Gastrocnemius medialis (tissue), 4 donors: Measurements from ENCODE around the gene BMP7.

Experiments
- POLR2A ChIP-seq, 2 donors: fragments of 450-650 bp; IDR thresholded peaks; one replicate each; pipeline ENCODE4 v1.6.1; 2017; ENCODE audit warnings: antibody characterized with exemption in 2 of 2, mild to moderate bottlenecking in 2 of 2, moderate library complexity in 2 of 2
- TF ChIP-seq, protein P1 (sequence below), 5 experiments: fragments of 450-650 bp in 3 of 5; fragments of 200-600 bp in 2 of 5; sonication (generic) in 2 of 5; IDR thresholded peaks in 4 of 5; conservative IDR thresholded peaks in 1 of 5; 1 replicate in 4 of 5; 2 replicates in 1 of 5; pipeline ENCODE4 v1.5.1; 2016 to 2019; ENCODE audit warnings: antibody characterized with exemption in 5 of 5, mild to moderate bottlenecking in 3 of 5, moderate library complexity in 3 of 5

DNA sequence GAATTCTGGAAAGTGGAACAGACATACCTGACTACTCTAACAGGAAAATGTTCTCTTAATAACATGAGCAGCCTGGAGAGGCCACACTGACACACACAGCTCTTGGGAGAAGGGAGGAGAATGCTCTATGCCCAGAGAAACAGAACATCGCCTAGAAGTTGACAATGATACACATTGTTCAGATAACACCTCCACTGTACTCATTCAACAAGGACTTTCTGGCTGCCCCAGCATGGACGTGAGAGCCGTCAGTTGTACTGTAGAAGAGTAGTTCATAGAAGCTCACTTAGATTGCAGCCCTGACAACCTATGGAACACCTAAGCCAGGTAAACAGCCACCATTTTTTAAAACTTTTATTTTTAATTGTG is 28.9 kb downstream of the BMP7 start:
- no peak for TF ChIP-seq POLR2A (IDR thresholded peaks at IDR 0.05)
- TF ChIP-seq, protein P1, sequence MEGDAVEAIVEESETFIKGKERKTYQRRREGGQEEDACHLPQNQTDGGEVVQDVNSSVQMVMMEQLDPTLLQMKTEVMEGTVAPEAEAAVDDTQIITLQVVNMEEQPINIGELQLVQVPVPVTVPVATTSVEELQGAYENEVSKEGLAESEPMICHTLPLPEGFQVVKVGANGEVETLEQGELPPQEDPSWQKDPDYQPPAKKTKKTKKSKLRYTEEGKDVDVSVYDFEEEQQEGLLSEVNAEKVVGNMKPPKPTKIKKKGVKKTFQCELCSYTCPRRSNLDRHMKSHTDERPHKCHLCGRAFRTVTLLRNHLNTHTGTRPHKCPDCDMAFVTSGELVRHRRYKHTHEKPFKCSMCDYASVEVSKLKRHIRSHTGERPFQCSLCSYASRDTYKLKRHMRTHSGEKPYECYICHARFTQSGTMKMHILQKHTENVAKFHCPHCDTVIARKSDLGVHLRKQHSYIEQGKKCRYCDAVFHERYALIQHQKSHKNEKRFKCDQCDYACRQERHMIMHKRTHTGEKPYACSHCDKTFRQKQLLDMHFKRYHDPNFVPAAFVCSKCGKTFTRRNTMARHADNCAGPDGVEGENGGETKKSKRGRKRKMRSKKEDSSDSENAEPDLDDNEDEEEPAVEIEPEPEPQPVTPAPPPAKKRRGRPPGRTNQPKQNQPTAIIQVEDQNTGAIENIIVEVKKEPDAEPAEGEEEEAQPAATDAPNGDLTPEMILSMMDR (IDR thresholded peaks at IDR 0.05 in 4 of 5, conservative IDR thresholded peaks at IDR 0.05 in 1 of 5): no peak
